DMS53 (cell line): ENCODE measurements around the gene BCAS3.

Source experiments
- DNase-seq: peaks from one replicate; lab custom pipeline; 2025; lab: John Stamatoyannopoulos, UW

Gene BCAS3

DNA sequence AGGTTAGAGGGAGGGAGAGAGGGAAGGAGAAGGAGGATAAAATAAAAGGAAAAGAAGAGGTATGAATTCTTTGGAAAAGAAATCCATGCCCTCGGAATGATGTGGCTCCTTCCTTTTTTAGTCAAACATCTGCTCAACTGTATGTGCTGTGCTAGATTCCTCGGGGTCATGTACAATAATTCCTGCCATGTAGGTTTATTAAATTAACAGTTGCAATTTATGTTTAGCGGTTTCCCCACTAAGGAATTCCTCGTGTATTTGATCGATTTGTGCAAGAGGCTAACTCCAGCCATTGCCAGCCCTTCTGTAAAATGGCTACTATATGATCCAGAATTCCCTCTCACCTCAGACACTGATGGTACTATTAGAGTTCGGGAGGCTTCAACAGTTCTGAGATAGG is 639.0 kb downstream of the BCAS3 start:
- DNase-seq: no peak

DNA sequence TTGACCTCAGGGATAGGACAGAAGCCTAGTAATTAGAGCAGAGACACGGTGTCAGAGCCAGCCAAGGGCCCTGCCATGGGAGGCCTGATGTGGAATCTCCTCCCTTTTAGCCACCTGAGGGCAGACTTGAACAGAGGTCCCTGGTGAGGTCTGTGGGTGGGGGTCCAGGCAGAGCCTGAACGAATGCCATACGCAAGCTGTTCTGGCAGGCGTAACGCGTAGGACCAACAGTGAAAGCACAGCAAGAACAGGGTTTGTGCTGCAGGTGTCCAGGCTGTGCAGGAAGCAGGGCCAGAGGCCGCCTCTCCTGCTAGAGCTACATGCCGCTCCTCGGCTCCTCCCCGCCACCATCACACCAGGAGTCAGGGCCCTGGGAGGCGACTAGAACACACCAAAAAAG is 640.1 kb downstream of the BCAS3 start:
- DNase-seq: no peak

DNA sequence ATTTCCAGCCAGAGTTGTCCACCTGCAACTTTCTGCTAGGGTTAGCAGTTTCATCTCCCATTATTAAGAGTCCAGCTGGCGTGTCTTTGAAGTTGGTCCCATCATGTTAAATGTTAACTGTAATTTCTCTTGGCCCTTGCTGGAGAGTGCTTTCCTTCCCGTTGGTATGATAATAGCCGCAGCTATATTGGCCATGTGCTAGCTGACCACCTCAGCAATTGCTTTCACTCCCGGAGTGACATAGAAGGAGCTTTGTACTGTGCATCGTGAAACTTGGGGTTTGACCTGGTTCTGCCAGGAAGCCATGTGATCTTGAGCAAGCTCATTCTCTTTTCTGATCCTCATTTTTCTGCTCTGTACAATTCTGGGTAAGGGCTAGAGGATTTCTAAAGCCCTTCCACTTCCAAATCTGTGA is 641.0 kb downstream of the BCAS3 start:
- DNase-seq: no peak

DNA sequence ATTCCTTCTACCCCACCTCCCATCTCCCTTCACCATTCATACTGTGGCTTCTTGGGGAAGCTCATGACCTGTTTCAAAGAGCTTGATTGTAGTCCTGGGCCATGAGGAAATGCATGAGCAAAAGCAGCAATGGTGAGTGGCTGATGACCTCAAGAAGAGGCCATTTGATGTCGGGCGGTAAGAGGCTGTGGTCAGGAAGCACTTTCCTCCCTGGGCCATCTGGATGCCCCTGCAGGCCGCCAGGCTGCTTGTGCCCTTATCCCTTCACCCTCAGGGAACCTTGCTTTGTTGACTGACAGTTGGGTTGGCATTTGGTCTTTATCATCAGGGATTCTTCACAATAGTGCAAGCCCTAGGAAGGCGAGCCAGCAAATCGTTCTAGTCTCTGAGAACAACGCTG is 643.7 kb downstream of the BCAS3 start:
- peak; percentile 4 for DNase-seq

DNA sequence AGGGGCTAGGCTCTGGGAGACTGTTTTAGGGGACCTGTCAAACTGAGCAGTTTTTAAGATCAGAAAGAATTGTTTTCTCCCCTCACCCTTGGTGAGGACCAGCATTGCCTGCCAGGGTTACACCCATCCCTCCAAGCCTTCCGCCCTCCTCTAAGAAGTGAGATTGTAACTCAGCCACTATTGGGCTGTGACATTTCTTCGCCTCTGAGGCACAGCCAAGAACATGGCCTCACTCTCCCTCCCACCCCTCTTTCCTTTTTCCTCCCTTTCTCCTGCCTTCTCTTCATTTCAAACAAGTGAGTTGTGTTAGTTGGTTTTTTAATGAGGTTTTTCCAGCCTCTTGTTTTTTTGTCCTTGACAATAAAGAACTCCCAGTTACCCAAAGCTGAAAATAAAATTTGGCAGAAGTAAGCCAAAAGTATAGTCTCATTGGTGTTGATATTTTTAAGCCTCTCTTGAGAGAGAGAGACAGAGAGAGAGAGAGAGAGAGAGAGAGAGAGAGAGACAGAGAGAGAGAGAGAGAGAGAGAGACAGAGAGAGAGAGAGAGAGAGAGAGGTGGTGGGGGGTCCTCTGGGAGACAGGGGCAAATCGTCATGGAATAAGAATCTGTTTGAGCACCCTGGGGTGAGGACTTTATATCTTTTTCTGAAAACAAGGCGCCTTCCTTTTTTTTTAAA is 644.8 kb downstream of the BCAS3 start:
- DNase-seq: no peak

DNA sequence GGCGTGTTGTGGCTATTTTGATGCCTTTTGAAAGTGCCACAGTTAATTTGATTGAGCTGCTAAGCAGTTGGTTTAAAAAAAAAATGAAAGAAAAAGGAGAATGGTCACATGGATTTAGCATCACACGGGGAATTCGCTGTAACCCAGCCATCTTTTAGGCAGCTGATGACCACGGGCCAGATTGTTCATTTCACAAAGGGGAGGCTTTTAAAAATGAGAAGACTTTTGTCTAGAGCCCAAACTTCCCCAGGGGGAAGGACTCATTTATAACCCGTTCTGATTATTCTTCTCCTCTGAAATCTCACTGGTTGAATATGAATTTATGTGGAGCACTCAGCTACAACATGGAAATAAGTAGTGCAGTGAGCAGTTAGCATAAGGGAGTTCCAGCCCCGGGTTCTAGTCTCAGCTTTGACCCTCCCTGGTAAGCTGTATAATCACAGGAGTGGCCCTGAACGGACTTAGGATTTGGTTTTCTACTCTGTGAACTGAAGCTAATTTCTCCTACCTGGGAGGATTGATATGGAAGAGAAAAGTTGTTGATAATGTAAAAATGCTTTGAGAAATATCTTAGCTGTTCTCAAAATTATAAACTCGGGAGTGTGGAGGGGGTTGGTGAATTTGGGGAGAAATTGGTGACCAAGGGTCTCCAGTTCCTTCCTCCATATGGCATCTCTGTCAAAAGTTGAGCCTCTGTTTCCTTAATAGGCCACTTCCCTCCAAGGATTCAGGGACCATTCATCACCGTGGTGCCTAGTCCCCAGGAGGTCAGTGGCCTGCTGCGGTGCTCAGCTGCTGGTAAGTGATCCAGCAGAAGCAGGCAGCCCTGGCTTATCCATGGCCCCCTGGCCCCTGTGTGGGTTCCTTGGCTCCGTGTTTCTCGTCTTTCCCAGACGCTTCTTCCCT is 645.6 kb downstream of the BCAS3 start:
- DNase-seq: no peak

DNA sequence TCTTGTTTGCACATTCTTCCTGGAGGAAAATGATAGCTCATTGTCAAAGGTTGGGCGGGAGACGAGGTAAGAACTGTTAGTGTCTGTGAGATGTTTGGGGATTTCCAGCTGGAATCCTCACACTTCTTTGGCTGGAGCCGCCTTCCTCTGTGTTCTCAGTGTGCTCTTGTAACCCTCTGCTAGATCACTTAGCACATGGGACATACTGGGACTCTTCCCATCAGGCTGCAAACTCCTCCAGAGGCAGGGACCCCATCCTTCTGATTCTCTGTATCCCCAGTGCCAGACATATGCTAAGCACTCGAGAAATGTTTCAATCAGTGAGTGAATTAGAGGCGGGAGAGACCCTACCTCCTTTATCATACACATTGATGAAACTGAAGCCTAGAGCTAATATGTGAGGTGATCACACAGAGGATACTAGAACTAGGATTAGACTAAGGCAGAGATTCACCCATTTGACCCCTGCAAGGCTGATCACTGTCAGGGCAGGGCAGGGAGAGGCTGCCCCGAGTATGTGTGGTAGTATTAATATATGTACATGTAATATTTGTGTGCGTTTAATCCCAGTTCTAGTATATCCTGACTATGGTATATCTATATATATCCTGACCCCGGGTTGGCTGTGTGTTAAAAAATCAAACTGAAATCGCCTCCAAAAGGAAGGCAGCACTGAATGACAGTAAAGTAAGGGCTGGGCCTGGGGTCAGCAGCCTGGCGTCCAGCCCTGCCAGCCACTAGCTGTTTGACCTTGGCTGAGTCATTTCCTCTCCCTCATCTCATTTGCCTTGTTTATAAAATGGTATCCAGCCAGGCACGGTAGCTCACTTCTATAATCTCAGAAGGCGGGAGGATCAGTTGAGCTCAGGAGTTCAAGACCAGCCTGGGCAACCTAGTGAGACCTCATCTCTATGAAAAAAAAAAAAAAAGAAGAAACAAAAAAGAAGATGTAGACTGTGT is 646.5 kb downstream of the BCAS3 start:
- no peak for DNase-seq

DNA sequence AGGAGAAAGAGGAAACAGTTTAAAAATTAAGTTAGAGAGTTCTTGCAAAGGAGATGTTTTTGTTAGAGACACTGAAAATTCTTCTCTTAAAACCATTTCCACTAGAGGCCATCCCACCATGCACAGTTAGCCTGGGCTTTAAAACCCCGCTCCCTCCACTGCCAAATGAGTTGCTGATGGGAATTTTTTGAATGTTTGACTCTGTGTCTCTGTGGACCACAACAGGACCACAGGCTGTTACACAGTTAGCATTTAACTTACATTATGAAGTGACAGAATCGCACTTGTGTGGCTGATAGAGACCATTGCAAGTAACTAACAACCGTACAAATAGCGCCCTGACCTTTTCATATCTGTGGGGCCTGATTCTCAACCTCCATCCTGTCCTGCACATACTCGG is 647.3 kb downstream of the BCAS3 start:
- DNase-seq: no peak

DNA sequence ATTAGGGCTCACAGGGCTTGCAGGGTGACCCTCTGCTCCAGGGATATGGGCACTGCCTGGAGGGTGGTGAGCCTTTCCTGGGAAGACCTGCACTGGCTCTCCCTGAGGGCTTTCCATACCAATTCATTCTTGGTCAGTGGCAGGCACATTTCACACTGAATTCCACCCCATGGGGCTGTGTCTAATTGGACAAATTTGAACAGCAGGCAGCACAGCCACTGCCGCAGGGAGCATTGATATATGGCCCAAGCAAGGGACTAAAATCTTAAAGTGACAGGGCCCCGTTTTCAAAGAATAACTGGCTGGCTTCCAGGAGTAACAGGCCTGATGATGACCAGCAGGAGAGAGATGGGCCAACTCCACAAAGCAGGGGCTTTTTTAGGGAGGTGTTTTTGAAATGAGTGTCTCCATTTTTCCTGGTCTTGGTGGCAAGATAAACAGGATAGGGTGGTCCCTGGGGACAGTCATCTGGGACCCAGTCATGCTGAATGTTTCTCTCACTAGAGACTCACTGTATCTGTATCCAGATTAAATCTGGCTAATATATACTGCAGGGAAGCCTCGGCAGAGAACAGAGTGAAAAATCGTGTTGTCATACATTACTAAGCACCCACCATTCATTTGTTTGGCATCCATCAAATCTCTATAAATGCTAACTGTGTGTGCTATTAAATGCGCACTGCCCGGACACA is 647.9 kb downstream of the BCAS3 start:
- no peak for DNase-seq

DNA sequence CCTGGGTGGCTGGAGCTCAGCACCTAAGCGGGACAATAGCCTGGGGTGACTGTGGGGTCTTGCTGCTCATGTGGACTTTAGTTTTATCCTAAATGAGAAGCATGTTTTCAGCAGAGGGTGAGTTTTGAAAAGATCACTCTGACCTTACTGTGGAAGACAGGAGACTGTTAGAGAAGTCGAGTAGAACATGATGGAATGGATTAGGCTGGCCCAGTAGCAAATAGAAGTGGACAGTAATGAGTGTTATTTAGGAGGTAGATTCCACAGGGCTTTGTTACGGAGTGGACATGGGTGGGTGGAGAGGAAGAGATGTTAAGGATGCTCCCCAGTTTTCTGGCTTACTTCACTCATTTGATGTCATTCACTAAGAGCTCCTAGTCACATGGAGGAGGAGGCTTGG is 648.7 kb downstream of the BCAS3 start:
- DNase-seq: no peak

DNA sequence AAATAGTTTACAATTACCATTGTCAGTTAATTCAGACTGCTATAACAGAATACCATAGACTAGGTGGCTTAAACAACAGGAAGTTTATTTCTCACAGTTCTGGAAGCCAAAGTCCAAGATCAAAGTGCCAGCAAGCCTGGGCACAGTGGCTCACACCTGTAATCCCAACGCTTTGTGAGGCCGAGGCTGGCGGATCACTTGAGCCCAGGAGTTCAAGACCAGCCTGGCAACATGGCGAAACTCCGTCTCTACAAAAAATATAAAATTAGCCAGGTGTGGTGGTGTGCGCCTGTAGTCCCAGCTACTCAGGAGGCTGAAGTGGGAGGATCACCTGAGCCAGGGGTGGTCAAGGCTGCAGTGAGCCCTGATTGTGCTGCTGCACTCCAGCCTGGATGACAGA is 650.7 kb downstream of the BCAS3 start:
- DNase-seq: no peak

DNA sequence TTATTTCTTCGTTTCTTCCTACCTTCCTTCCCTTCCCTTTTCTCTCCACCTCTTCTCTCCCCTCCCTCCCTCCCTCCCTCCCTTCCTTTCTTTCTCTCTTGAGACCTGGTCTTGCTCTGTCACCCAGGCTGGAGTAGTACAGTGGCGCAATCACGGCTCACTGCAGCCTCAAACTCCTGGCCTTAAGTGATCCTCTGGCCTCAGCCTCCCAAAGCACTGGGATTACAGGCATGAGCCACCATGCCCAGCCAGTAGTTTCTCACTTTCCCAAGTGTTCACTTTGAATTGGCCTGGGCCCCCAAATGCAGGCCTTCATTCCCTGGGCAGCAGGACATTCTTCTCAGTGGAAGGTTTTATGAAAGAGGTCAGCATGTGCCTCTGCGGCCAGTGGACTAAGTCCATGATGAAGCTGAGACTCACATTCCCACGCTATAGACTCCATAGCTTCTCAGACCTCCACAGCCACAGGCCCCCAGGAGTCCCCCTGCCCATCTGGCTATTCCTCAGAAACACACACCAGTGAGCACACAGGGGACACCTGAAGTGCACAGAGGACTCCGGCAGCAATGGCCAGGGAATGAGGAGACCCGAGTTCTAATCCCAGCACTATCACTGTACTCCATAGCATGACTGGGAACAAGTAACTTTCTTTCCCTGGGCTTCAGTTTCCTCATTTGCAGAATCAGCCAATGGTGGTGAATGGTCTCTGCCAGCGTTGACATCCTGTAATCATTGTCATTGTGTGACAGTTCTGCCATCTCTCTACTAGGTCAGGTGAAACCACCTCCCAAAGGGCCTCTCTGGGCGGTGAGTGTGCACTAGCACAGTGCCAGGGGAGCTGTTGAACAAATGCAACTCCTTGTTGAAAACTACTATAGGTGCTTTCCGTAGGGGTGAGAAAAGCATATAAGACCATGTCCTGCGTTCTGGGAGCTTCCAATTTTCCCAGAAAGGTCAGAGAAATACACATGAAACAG is 652.8 kb downstream of the BCAS3 start:
- no peak for DNase-seq

DNA sequence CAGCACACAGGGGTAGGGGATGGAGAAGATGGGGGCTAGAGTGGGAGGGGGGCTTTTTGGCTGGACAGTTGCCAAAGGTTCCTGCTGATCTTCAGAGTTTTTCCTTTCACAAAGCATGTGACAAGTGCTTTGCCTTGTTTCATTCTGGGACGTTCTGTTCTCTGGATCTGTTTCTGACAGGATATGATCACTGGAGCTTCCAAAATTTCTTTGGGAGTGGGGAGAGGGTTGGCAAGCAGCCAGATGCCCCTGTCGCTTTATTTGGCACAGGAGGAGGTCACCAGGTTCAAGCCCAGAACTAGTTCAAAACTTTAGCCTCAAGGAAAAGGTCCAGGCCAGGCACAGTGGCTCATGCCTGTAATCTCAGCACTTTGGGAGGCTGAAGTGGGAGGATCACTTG is 653.5 kb downstream of the BCAS3 start:
- DNase-seq: no peak

DNA sequence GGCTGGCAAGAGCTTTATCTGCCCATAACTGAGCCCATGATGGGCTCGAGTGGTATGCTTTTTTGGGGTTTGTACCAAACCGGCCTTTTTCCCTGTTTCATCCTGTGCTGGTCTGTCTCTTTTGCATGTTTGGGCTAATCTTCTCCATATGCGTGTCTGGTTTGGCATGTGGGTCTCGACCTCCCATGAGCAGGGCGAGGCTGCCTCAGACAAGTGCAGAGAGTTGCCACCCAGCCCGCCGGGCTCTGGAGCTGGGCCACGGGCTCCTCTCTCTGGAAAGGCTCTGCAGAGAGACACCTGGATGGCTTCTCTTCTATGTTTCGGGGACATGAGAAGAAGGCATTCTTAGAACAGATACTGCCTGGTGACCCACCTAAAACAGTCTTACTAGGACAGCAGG is 654.2 kb downstream of the BCAS3 start:
- DNase-seq: no peak

DNA sequence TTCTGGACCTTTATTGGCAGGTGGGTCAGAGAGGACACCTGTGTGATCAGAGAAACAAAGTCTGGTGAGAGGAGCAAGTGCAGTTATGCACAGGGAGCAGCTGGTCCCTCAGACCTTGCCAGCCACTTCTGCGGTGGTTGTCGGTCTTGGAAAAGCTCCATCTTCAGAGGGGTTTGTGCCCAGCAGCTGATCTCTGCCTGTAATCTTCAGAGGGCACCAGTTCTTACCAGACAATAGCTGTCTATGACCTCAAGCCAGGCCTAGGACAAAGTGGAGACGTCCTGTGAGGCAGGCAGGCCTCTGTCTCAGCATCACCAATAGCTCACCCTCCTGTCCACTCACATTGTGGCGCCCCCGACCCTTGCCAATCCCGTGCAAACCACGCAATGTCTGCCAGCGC is 655.5 kb downstream of the BCAS3 start:
- no peak for DNase-seq

DNA sequence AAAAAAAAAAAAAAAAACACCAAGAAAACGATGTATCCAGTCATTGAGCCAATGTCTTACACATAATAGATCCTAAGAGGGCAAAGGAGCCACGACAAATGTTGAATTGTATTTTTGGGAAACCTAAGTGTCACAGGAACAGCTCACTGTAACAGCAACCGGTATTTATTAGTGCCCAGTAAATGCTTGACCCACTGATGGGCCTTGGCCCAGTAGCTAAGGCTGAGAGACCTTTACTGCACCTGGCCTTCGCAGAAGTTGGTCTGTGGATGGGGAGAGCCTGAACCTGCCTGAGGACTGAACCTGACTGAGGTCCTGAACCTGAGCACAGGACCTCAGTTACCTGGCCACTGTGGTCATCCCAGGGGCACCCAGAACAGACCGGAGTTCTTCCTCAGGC is 657.0 kb downstream of the BCAS3 start:
- DNase-seq: no peak

DNA sequence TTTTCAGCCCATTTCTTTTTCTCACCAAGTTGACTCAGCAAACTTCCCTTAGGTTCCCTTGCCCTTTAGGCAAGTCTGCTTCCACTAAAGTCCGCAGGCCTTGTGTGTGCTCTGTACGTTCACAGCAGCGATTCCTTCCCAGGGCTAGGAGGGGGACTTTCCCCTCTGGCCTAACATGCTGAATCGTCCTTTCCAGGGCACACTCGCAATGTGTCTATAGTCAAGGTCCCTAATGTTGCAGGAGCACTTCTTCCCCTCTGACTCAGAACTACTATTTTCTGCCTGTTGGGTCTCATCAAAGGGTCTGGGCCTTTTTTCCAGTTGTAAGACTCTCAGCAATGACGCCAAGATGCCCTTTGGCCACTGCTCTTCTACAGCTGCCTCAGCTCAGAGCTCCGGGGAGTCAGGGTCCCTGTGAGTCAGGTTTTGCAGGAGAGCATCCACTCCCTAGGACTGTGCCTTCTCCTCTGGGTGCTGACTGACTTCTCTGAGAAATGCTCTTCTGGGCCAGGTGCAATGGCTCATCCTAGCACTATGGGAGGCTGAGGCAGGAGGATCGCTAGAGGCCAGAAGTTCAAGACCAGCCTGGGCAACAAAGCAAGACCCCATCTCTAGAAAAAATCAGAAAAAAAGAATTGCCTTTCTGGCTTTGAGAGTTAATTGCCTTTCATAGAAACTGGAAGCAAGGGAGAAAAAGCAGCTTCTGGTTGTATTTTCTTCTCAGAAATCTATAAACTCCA is 657.6 kb downstream of the BCAS3 start:
- peak; percentile 33 for DNase-seq

DNA sequence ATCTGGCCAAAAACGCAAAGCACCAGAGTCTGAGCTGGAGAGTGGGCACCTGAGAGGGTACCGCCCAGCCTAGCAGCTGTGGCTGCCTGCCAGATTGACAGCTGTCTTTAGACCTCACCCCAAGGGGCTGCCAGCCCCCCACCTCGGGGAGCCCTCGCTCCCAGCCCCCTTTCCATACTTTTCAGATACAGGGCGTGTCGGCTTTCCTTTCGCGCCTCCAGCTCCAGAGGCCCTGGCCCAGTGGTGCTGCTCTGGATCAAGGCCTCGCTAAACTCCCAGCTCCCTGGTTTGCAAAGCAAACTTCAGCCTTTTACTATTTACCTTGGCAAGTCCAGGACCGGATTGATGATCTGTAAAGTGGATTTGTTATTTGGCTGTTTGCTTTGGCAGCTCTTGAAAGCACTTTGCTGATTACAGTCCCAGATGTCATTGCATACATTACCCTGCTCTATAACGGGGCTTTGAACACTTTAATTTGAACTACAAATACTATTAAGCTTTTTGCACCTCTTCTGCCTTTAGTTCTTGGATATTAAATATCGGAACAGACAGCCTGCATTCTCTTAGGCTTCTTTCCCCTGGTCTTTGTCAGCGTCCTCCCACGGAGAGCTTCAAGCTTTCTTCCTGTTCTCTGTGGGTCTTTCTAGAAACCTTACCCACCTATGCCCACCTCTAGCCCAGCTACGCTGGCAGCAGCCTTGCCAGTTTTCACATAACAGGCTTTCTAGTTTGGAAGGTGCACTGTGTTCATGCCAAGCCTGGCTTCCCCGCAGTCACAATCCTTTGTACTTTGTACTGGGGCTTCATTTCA is 658.4 kb downstream of the BCAS3 start:
- DNase-seq: peak; percentile 87

DNA sequence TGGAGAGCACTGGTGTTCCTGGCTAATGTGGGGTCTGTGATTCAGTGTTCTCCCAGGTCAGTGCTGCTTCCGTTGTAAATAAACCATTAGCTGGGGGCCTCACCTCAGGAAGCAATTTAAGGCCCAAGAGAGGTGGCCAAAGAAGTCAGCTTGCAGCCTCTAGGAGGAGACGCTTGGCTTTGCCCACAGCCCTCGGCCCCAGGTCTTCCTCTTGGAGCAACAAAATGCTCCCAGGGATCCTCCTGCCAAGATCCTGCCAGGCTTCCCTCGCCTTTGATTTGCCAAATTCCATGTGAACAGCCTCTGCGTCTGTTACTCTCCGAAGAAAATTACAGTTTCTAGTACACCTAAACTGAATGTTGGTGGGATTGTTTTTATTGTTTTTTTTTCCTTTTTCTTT is 659.6 kb downstream of the BCAS3 start:
- no peak for DNase-seq
